Endodermal cell (in vitro differentiated cells): ENCODE data around the gene EFNA5. TPM values are rescaled to one million over a fixed set of nuclear protein-coding genes. Genes with fewer than 3 reads are reported as not detected.

Experiments
- DNase-seq: peaks from one replicate; pipeline ENCODE4 v3.0.0-alpha.2; 2017
- H3K27ac ChIP-seq: 2 replicates; pipeline ENCODE4 v1.5.1; 2013; ENCODE audit warnings: mild to moderate bottlenecking, low read depth, low read length, moderate library complexity
- H3K27me3 ChIP-seq: 2 replicates; pipeline ENCODE4 v1.6.1; 2013; ENCODE audit warnings: mild to moderate bottlenecking, low read length, moderate library complexity; ENCODE audit not compliant: insufficient read depth, control insufficient read depth, poor library complexity, severe bottlenecking
- H3K36me3 ChIP-seq: 2 replicates; pipeline ENCODE4 v1.7.0; 2013; ENCODE audit warnings: mild to moderate bottlenecking, low read length, moderate library complexity; ENCODE audit not compliant: control insufficient read depth, insufficient read depth
- H3K4me1 ChIP-seq: one replicate; pipeline ENCODE4 v1.7.0; 2013; ENCODE audit warnings: low read length; ENCODE audit not compliant: control insufficient read depth, insufficient read depth
- H3K4me3 ChIP-seq: 2 replicates; pipeline ENCODE4 v1.5.1; 2013; ENCODE audit warnings: mild to moderate bottlenecking, low read length, moderate library complexity
- H3K9ac ChIP-seq: 2 replicates; pipeline ENCODE4 v1.6.1; 2013; ENCODE audit warnings: mild to moderate bottlenecking, low read length, moderate library complexity; ENCODE audit not compliant: poor library complexity, severe bottlenecking; ENCODE audit errors: extremely low read depth
- H3K9me3 ChIP-seq: 2 replicates; pipeline ENCODE4 v1.6.1; 2013; ENCODE audit warnings: mild to moderate bottlenecking, low read length, moderate library complexity; ENCODE audit not compliant: control insufficient read depth
- H3K27ac Mint-ChIP-seq: 2 replicates; pipeline ENCODE4 v1.8.0; 2020; ENCODE audit warnings: mixed read lengths
- H3K27me3 Mint-ChIP-seq: 2 replicates; pipeline ENCODE4 v1.8.0; 2021; ENCODE audit warnings: mild to moderate bottlenecking, mixed read lengths; ENCODE audit not compliant: insufficient read depth
- H3K36me3 Mint-ChIP-seq: 2 replicates; pipeline ENCODE4 v1.8.0; 2020; ENCODE audit warnings: low read depth, mixed read lengths
- H3K4me1 Mint-ChIP-seq: 2 replicates; pipeline ENCODE4 v1.8.0; 2020; ENCODE audit warnings: mixed read lengths
- H3K4me3 Mint-ChIP-seq: 2 replicates; pipeline ENCODE4 v1.8.0; 2020; ENCODE audit warnings: mild to moderate bottlenecking, moderate library complexity, mixed read lengths
- H3K9me3 Mint-ChIP-seq: 2 replicates; pipeline ENCODE4 v1.8.0; 2020; ENCODE audit warnings: mild to moderate bottlenecking, mixed read lengths
- CTCF ChIP-seq: fragments of 200-600 bp; sonication (generic); conservative IDR thresholded peaks from 2 replicates; pipeline ENCODE4 v1.5.0; 2021; ENCODE audit warnings: antibody characterized with exemption, mild to moderate bottlenecking
- WGBS, 2 experiments: methylation state at CpG; one replicate each; pipeline versions ENCODE4 v1.1.5 to v1.1.7; 2013; ENCODE audit warnings: missing lambda C conversion rate in 2 of 2, mixed read lengths in 1 of 2; ENCODE audit not compliant: insufficient coverage in 1 of 2, insufficient read length in 1 of 2; 5-methylcytosine and 5-hydroxymethylcytosine counted together
- total RNA-seq, 2 donors: library from RNA; stranded (reverse); fragmentation: NEBNext Ultra II Directional in 1 of 2; extraction: Animal tissue kit (Norgen Biotek cat#: 25700) in 1 of 2; gene quantifications; 2 replicates in 1 of 2; 3 replicates in 1 of 2; pipeline ENCODE4 v1.2.1, GENCODE V29; 2021

EFNA5 gene
- total RNA-seq, 2 donors from 2014 or later: 53.3 to 63.1 TPM

DNA sequence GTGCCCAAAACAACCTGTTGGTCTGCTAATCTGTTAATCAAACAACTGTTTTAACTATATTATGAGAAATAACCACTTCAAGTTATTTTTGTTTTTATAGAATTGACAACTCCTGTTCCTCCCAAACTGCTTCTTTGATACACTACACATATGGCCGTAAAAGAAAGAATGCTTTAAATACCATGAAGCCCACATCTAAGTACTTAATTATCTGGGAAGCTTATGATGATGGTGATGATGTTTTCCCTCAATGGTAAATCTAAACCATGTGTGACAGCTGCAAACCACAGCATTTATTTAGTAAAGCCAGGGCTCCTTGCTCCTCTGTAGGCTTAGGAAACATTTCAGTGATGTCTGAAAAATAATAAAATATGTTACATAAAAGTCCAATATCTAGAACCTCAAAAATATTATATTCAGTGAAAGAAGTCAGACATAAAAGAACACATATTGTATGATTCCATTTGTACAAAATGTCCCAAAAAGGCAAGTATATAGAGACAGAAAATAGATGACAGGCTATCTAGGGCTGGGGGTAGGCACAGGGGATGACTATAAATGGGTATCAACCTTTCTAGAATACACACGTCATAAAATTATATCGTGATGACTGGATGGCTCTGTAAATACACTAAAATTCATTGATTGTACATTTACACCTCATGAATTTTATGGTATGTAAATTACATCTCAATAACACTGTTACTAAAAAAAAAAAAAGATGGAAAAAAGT, 154.1 kb downstream of the EFNA5 start:
- H3K4me3 ChIP-seq: no peak overlapping the region
- peaks cover 37% of the 10 kb centered on the region for H3K4me1 Mint-ChIP-seq
- WGBS, 2 experiments: 93% methylated on average over 3 of the region's 3 CpGs; no CpG with 5 or more reads in 1 of the 2 experiments

GRCh38 chr5:107515521-107516080, 155.1 kb downstream of the EFNA5 start:
- H3K36me3 Mint-ChIP-seq: peaks cover 4% of the 10 kb centered on the region
- H3K9me3 Mint-ChIP-seq: no peaks in the 10 kb centered on the region
- Histone ChIP-seq H3K27ac (no peak overlapping the region), H3K27me3 (no peaks in the 10 kb centered on the region), H3K9ac (no peak overlapping the region), H3K4me1 (peaks cover 2% of the 10 kb centered on the region), H3K4me3 (no peak overlapping the region), H3K9me3 (no peaks in the 10 kb centered on the region), H3K36me3 (peaks cover 7% of the 10 kb centered on the region)
- peaks cover 6% of the 10 kb centered on the region for H3K27me3 Mint-ChIP-seq
- no peak overlapping the region for H3K27ac Mint-ChIP-seq
- WGBS, 2 experiments: 97 to 100% methylated on average over 6 of the region's 7 CpGs
- peaks cover 37% of the 10 kb centered on the region for H3K4me1 Mint-ChIP-seq
- no peak for TF ChIP-seq CTCF
- H3K4me3 Mint-ChIP-seq: no peak overlapping the region
- no peak for DNase-seq

More for the DNA sequence above, 154.1 kb downstream of the EFNA5 start:
- DNase-seq: no peak
- peaks cover 2% of the 10 kb centered on the region for H3K4me1 ChIP-seq
- no peaks in the 10 kb centered on the region for H3K27me3 ChIP-seq
- no peak for TF ChIP-seq CTCF
- no peak overlapping the region for H3K27ac ChIP-seq
- Mint-ChIP-seq H3K9me3 (no peaks in the 10 kb centered on the region), H3K4me3 (no peak overlapping the region), H3K27me3 (peaks cover 7% of the 10 kb centered on the region), H3K27ac (no peak overlapping the region), H3K36me3 (peaks cover 4% of the 10 kb centered on the region)
- H3K9ac ChIP-seq: no peak overlapping the region
- peaks cover 7% of the 10 kb centered on the region for H3K36me3 ChIP-seq
- H3K9me3 ChIP-seq: no peaks in the 10 kb centered on the region

- Histone ChIP-seq H3K27ac (no peak overlapping the region), H3K27me3 (no peaks in the 10 kb centered on the region), H3K9me3 (no peaks in the 10 kb centered on the region), H3K4me3 (no peak overlapping the region), H3K36me3 (peaks cover 7% of the 10 kb centered on the region), H3K9ac (no peak overlapping the region), H3K4me1 (peaks cover under 1% of the 10 kb centered on the region)
- H3K9me3 Mint-ChIP-seq: no peaks in the 10 kb centered on the region
- H3K36me3 Mint-ChIP-seq: peaks cover 4% of the 10 kb centered on the region
- TF ChIP-seq CTCF: no peak
- H3K27me3 Mint-ChIP-seq: peaks cover 1% of the 10 kb centered on the region
- H3K4me1 Mint-ChIP-seq: peaks cover 30% of the 10 kb centered on the region
- no peak overlapping the region for H3K27ac Mint-ChIP-seq
- H3K4me3 Mint-ChIP-seq: no peak overlapping the region
- DNase-seq: no peak
- 80% methylated on average over 2 of the region's 2 CpGs; no CpG with 5 or more reads in 1 of the 2 experiments for WGBS, 2 experiments
Observed at GRCh38 chr5:107514305-107514704, 156.4 kb downstream of the EFNA5 start.
